ENCODE measurements around the gene SPIRE2. TPM values are rescaled to one million over a fixed set of nuclear protein-coding genes. Genes with fewer than 3 reads are reported as not detected.

SPIRE2 gene
- polyA plus RNA-seq, 1 donor (not counting 4 experiments of a cell fraction or from before 2014, with no cell fraction given): 1.1 TPM

DNA sequence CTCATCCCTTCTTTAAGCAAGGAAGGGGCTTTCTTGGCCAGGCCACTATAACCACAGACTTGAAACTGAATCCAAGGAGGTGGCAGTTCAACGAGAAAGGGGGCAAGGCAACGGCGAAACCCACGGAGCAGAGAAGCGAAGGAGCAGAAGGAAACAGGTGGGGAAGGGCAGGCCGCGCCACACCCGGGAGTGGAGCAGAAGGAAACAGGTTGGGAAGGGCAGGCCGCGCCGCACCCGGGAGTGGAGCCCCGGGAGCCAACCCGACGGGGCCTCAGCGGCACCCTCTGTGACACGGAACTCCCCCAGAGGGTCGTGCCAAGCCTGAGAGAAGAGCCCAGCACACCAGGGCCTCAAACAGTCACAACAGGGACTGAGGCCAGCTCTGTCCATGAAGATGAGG is 32.2 kb upstream of the SPIRE2 start:
- H3K27me3 ChIP-seq (ENCODE audit: control insufficient read depth, extremely low read depth, insufficient read depth, low read length): no peaks in the 10 kb centered on the region
- H3K36me3 ChIP-seq (ENCODE audit: control insufficient read depth in 2 of 2, extremely low read depth in 1 of 2, insufficient read depth in 2 of 2, low read length in 2 of 2): peaks cover 6 to 24% of the 10 kb centered on the region in 2 experiments
- no peak overlapping the region for H3K27ac ChIP-seq (ENCODE audit: control insufficient read depth, insufficient read depth, low read length)
- no peak overlapping the region for H3K4me3 ChIP-seq (ENCODE audit: control insufficient read depth in 2 of 3, extremely low read depth in 1 of 3, insufficient read depth in 2 of 3, low read depth in 1 of 3, low read length in 3 of 3)
- no peaks in the 10 kb centered on the region for H3K79me2 ChIP-seq (ENCODE audit: control insufficient read depth, insufficient read depth, low read length)
- no peak for DNase-seq (ENCODE audit: low read depth, low spot score)
- no peaks in the 10 kb centered on the region for H4K20me1 ChIP-seq (ENCODE audit: control insufficient read depth, extremely low read depth, insufficient read depth, low read length)
- H3K4me1 ChIP-seq (ENCODE audit: control insufficient read depth, extremely low read depth, insufficient read depth, low read length): no peaks in the 10 kb centered on the region
- H2AFZ ChIP-seq (ENCODE audit: control insufficient read depth, low read length): no peak overlapping the region
- no peak overlapping the region for H3K4me2 ChIP-seq (ENCODE audit: control insufficient read depth, extremely low read depth, insufficient read depth, low read depth, low read length)
- TF ChIP-seq, protein P1, sequence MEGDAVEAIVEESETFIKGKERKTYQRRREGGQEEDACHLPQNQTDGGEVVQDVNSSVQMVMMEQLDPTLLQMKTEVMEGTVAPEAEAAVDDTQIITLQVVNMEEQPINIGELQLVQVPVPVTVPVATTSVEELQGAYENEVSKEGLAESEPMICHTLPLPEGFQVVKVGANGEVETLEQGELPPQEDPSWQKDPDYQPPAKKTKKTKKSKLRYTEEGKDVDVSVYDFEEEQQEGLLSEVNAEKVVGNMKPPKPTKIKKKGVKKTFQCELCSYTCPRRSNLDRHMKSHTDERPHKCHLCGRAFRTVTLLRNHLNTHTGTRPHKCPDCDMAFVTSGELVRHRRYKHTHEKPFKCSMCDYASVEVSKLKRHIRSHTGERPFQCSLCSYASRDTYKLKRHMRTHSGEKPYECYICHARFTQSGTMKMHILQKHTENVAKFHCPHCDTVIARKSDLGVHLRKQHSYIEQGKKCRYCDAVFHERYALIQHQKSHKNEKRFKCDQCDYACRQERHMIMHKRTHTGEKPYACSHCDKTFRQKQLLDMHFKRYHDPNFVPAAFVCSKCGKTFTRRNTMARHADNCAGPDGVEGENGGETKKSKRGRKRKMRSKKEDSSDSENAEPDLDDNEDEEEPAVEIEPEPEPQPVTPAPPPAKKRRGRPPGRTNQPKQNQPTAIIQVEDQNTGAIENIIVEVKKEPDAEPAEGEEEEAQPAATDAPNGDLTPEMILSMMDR (optimal IDR thresholded peaks at IDR 0.05 in 1 of 3, IDR thresholded peaks at IDR 0.05 in 1 of 3, conservative IDR thresholded peaks at IDR 0.05 in 1 of 3; ENCODE audit: extremely low read depth in 1 of 3, insufficient read depth in 2 of 3, low read length in 3 of 3): no peak
- no peak for TF ChIP-seq EZH2 (IDR thresholded peaks at IDR 0.05; ENCODE audit: low read length)
- H3K9me1 ChIP-seq (ENCODE audit: control insufficient read depth, extremely low read depth, insufficient read depth, low read length): no peaks in the 10 kb centered on the region
- H3K9me3 ChIP-seq (ENCODE audit: control insufficient read depth, low read depth, low read length): no peaks in the 10 kb centered on the region
- no peak for FAIRE-seq
- H3K9ac ChIP-seq (ENCODE audit: control insufficient read depth, extremely low read depth, insufficient read depth, low read length): no peak overlapping the region
- dilution Hi-C loops (cut with MboI; ENCODE audit: extremely low pct_ligation_motif_present, low sequenced_read_pairs): no loop called here

GRCh38 chr16:89798126-89798525 is 30.1 kb upstream of the SPIRE2 start:
- dilution Hi-C loops (cut with MboI; ENCODE audit: extremely low pct_ligation_motif_present, low sequenced_read_pairs): no loop called here
- Histone ChIP-seq H3K79me2 (ENCODE audit: control insufficient read depth, insufficient read depth, low read length) (no peaks in the 10 kb centered on the region), H3K36me3 (ENCODE audit: control insufficient read depth in 2 of 2, extremely low read depth in 1 of 2, insufficient read depth in 2 of 2, low read length in 2 of 2) (peaks cover 5 to 28% of the 10 kb centered on the region in 2 experiments)

More at GRCh38 chr16:89798126-89798525, 30.1 kb upstream of the SPIRE2 start:
- H3K4me2 ChIP-seq (ENCODE audit: control insufficient read depth, extremely low read depth, insufficient read depth, low read depth, low read length): no peak overlapping the region
- FAIRE-seq (no peak), DNase-seq (ENCODE audit: low read depth, low spot score) (no peak)
- H3K9me1 ChIP-seq (ENCODE audit: control insufficient read depth, extremely low read depth, insufficient read depth, low read length): no peaks in the 10 kb centered on the region
- H3K27me3 ChIP-seq (ENCODE audit: control insufficient read depth, extremely low read depth, insufficient read depth, low read length): no peaks in the 10 kb centered on the region
- H4K20me1 ChIP-seq (ENCODE audit: control insufficient read depth, extremely low read depth, insufficient read depth, low read length): no peaks in the 10 kb centered on the region
- no peak overlapping the region for H3K9ac ChIP-seq (ENCODE audit: control insufficient read depth, extremely low read depth, insufficient read depth, low read length)
- H3K27ac ChIP-seq (ENCODE audit: control insufficient read depth, insufficient read depth, low read length): no peak overlapping the region
- no peaks in the 10 kb centered on the region for H3K4me1 ChIP-seq (ENCODE audit: control insufficient read depth, extremely low read depth, insufficient read depth, low read length)
- TF ChIP-seq, protein P1 (optimal IDR thresholded peaks at IDR 0.05 in 1 of 3, IDR thresholded peaks at IDR 0.05 in 1 of 3, conservative IDR thresholded peaks at IDR 0.05 in 1 of 3; ENCODE audit: extremely low read depth in 1 of 3, insufficient read depth in 2 of 3, low read length in 3 of 3): no peak
- TF ChIP-seq EZH2 (IDR thresholded peaks at IDR 0.05; ENCODE audit: low read length): no peak
- no peak overlapping the region for H3K4me3 ChIP-seq (ENCODE audit: control insufficient read depth in 2 of 3, extremely low read depth in 1 of 3, insufficient read depth in 2 of 3, low read depth in 1 of 3, low read length in 3 of 3)
- no peak overlapping the region for H2AFZ ChIP-seq (ENCODE audit: control insufficient read depth, low read length)
- no peaks in the 10 kb centered on the region for H3K9me3 ChIP-seq (ENCODE audit: control insufficient read depth, low read depth, low read length)
